Nephron progenitor cell (in vitro differentiated cells): Measurements from ENCODE around the gene OR11A1.

ENCODE experiments used
- DNase-seq: peaks from one replicate; pipeline ENCODE4 v3.0.0; 2021
- H3K27ac Mint-ChIP-seq: 2 replicates; pipeline ENCODE4 v1.8.0; 2021; ENCODE audit warnings: mild to moderate bottlenecking, moderate library complexity, mixed read lengths
- H3K27me3 Mint-ChIP-seq: 2 replicates; pipeline ENCODE4 v1.8.0; 2021; ENCODE audit warnings: mild to moderate bottlenecking, low read depth, mixed read lengths; ENCODE audit not compliant: poor library complexity
- H3K36me3 Mint-ChIP-seq: 2 replicates; pipeline ENCODE4 v1.8.0; 2021; ENCODE audit warnings: low read depth, mixed read lengths
- H3K4me1 Mint-ChIP-seq: 2 replicates; pipeline ENCODE4 v1.8.0; 2021; ENCODE audit warnings: mixed read lengths
- H3K4me3 Mint-ChIP-seq: 2 replicates; pipeline ENCODE4 v1.8.0; 2021; ENCODE audit warnings: mild to moderate bottlenecking, moderate library complexity, mixed read lengths
- H3K9me3 Mint-ChIP-seq: 2 replicates; pipeline ENCODE4 v1.8.0; 2021; ENCODE audit warnings: mild to moderate bottlenecking, moderate library complexity, mixed read lengths
- TF ChIP-seq, protein P1 (sequence below): fragments of 200-600 bp; sonication (generic); IDR thresholded peaks from 2 replicates; pipeline ENCODE4 v1.5.0; 2021; ENCODE audit warnings: antibody characterized with exemption

Gene OR11A1

GRCh38 chr6:29494131-29494530 lies 37.3 kb upstream of the OR11A1 start:
- no peak overlapping the region for H3K27ac Mint-ChIP-seq
- peaks cover 14% of the 10 kb centered on the region for H3K27me3 Mint-ChIP-seq
- no peaks in the 10 kb centered on the region for H3K36me3 Mint-ChIP-seq
- no peak overlapping the region for H3K4me3 Mint-ChIP-seq
- no peak for DNase-seq
- no peaks in the 10 kb centered on the region for H3K9me3 Mint-ChIP-seq
- H3K4me1 Mint-ChIP-seq: no peaks in the 10 kb centered on the region
- TF ChIP-seq, protein P1, sequence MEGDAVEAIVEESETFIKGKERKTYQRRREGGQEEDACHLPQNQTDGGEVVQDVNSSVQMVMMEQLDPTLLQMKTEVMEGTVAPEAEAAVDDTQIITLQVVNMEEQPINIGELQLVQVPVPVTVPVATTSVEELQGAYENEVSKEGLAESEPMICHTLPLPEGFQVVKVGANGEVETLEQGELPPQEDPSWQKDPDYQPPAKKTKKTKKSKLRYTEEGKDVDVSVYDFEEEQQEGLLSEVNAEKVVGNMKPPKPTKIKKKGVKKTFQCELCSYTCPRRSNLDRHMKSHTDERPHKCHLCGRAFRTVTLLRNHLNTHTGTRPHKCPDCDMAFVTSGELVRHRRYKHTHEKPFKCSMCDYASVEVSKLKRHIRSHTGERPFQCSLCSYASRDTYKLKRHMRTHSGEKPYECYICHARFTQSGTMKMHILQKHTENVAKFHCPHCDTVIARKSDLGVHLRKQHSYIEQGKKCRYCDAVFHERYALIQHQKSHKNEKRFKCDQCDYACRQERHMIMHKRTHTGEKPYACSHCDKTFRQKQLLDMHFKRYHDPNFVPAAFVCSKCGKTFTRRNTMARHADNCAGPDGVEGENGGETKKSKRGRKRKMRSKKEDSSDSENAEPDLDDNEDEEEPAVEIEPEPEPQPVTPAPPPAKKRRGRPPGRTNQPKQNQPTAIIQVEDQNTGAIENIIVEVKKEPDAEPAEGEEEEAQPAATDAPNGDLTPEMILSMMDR: no peak

DNA sequence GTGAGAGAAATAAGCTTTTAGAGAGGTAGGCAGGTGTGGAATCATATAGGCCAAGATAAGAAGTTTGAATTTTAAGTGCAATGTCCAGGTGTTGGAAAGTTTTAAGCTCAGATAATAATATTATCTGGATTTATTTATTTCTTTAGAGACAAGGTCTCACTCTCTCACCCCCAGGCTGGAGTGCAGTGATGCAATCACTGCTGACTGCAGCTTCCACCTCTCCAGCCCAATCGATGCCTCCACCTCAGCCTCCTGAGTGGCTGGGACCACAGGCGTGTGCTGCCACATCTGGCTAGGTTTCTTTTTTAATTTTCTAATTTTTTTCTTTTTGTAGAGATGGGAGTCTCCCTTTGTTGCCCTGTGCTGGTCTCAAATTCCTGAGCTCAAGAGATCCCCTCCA lies 36.4 kb upstream of the OR11A1 start:
- H3K27me3 Mint-ChIP-seq: peaks cover 7% of the 10 kb centered on the region
- TF ChIP-seq, protein P1: no peak
- H3K27ac Mint-ChIP-seq: peak overlapping the region; percentile 38
- no peak overlapping the region for H3K4me3 Mint-ChIP-seq
- DNase-seq: no peak
- H3K4me1 Mint-ChIP-seq: no peaks in the 10 kb centered on the region
- H3K9me3 Mint-ChIP-seq: no peaks in the 10 kb centered on the region
- no peaks in the 10 kb centered on the region for H3K36me3 Mint-ChIP-seq

DNA sequence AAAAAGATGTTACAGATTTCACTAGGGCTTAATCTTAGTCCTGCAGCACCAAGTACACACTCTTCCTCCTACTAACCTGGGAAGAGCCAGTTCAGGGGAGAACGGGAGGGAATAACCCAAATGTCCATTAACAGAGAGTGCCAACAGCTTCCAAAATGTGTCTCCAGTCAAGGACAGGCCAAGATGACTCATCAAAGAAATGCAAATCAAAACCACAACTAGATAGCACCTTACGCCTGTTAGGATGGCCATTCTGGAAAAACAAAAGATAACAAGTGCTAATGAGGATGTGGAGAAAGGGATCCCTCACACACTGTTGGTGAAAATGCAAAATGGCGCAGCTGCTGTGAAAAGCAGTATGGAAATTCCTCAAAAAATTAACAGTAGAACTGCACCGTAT lies 34.7 kb upstream of the OR11A1 start:
- TF ChIP-seq, protein P1: no peak
- H3K36me3 Mint-ChIP-seq: no peaks in the 10 kb centered on the region
- peaks cover 4% of the 10 kb centered on the region for H3K27me3 Mint-ChIP-seq
- no peak overlapping the region for H3K4me3 Mint-ChIP-seq
- H3K27ac Mint-ChIP-seq: no peak overlapping the region
- no peaks in the 10 kb centered on the region for H3K9me3 Mint-ChIP-seq
- no peak for DNase-seq
- no peaks in the 10 kb centered on the region for H3K4me1 Mint-ChIP-seq

GRCh38 chr6:29490552-29490951 lies 33.7 kb upstream of the OR11A1 start:
- Mint-ChIP-seq H3K4me1 (no peaks in the 10 kb centered on the region), H3K27ac (no peak overlapping the region), H3K36me3 (no peaks in the 10 kb centered on the region), H3K4me3 (no peak overlapping the region), H3K27me3 (peaks cover 4% of the 10 kb centered on the region), H3K9me3 (no peaks in the 10 kb centered on the region)
- TF ChIP-seq, protein P1: no peak
- DNase-seq: no peak

- H3K27me3 Mint-ChIP-seq: peaks cover 4% of the 10 kb centered on the region
- TF ChIP-seq, protein P1: no peak
- H3K4me1 Mint-ChIP-seq: no peaks in the 10 kb centered on the region
- DNase-seq: no peak
- H3K4me3 Mint-ChIP-seq: no peak overlapping the region
- no peaks in the 10 kb centered on the region for H3K9me3 Mint-ChIP-seq
- no peaks in the 10 kb centered on the region for H3K36me3 Mint-ChIP-seq
- no peak overlapping the region for H3K27ac Mint-ChIP-seq
Measured at GRCh38 chr6:29490055-29490454, 33.2 kb upstream of the OR11A1 start.

- Mint-ChIP-seq H3K9me3 (no peaks in the 10 kb centered on the region), H3K36me3 (no peaks in the 10 kb centered on the region), H3K4me1 (no peaks in the 10 kb centered on the region), H3K27ac (no peak overlapping the region), H3K27me3 (peaks cover 4% of the 10 kb centered on the region), H3K4me3 (no peak overlapping the region)
- TF ChIP-seq, protein P1: no peak
- no peak for DNase-seq
Measured at GRCh38 chr6:29489286-29489685, 32.4 kb upstream of the OR11A1 start.
